DND-41 (cell line): ENCODE data around the gene RNASE13.

Experiments
- ATAC-seq: fragments of 200-7000 bp; cut with Tn5 transposase; 3 replicates; pipeline ENCODE4 v1.9.1; 2021; ENCODE audit warnings: low read depth; ENCODE audit not compliant: insufficient read depth
- DNase-seq: peaks from one replicate; pipeline ENCODE4 v3.0.0-alpha.2; 2020
- H2AFZ ChIP-seq: 2 replicates; pipeline ENCODE4 v1.6.0; 2012; ENCODE audit warnings: low read depth, low read length
- H3K27ac ChIP-seq: 2 replicates; pipeline ENCODE4 v1.5.1; 2012; ENCODE audit warnings: low read length, inconsistent platforms
- H3K27me3 ChIP-seq: fragments of 200-600 bp; sonication (generic); 2 replicates; pipeline ENCODE4 v1.6.0; 2012; ENCODE audit warnings: low read length, mild to moderate bottlenecking, inconsistent platforms; ENCODE audit not compliant: insufficient read depth, poor library complexity
- H3K36me3 ChIP-seq: 2 replicates; pipeline ENCODE4 v1.5.1; 2012; ENCODE audit warnings: low read length, inconsistent platforms; ENCODE audit not compliant: insufficient read depth
- H3K4me1 ChIP-seq: 2 replicates; pipeline ENCODE4 v1.5.1; 2012; ENCODE audit warnings: mild to moderate bottlenecking, low read length; ENCODE audit not compliant: insufficient read depth
- H3K4me2 ChIP-seq: 2 replicates; pipeline ENCODE4 v1.6.0; 2012; ENCODE audit warnings: mild to moderate bottlenecking, moderate library complexity, low read length, inconsistent platforms; ENCODE audit not compliant: insufficient read depth
- H3K4me3 ChIP-seq, 2 experiments: fragments of 200-600 bp in 1 of 2; shearing (Covaris generic) in 1 of 2; 2 replicates each; pipeline ENCODE4 v1.5.1; 2012 to 2016; ENCODE audit warnings: inconsistent platforms in 2 of 2, low read length in 2 of 2, mild to moderate bottlenecking in 2 of 2, low read depth in 1 of 2, moderate library complexity in 1 of 2
- H3K79me2 ChIP-seq: 2 replicates; pipeline ENCODE4 v1.6.0; 2012; ENCODE audit warnings: low read length, inconsistent platforms; ENCODE audit not compliant: insufficient read depth
- H3K9ac ChIP-seq: 2 replicates; pipeline ENCODE4 v1.6.0; 2012; ENCODE audit warnings: low read depth, mild to moderate bottlenecking, inconsistent platforms, low read length, moderate library complexity
- H3K9me3 ChIP-seq: 2 replicates; pipeline ENCODE4 v1.5.1; 2012; ENCODE audit warnings: low read length, moderate library complexity, mild to moderate bottlenecking, inconsistent platforms; ENCODE audit not compliant: insufficient read depth, severe bottlenecking
- H4K20me1 ChIP-seq: 2 replicates; pipeline ENCODE4 v1.6.0; 2012; ENCODE audit warnings: low read length; ENCODE audit not compliant: insufficient read depth
- EZH2 ChIP-seq: IDR thresholded peaks from 3 replicates; pipeline ENCODE4 v1.6.1; 2012; ENCODE audit warnings: borderline replicate concordance, low read depth, mild to moderate bottlenecking, moderate library complexity, low read length, inconsistent platforms; ENCODE audit not compliant: severe bottlenecking
- TF ChIP-seq, protein P1 (sequence below): IDR thresholded peaks from 2 replicates; pipeline ENCODE4 v1.5.1; 2012; ENCODE audit warnings: borderline replicate concordance, low read length, moderate library complexity, mild to moderate bottlenecking; ENCODE audit not compliant: poor library complexity, severe bottlenecking; ENCODE audit errors: extremely low read depth

RNASE13 gene

DNA sequence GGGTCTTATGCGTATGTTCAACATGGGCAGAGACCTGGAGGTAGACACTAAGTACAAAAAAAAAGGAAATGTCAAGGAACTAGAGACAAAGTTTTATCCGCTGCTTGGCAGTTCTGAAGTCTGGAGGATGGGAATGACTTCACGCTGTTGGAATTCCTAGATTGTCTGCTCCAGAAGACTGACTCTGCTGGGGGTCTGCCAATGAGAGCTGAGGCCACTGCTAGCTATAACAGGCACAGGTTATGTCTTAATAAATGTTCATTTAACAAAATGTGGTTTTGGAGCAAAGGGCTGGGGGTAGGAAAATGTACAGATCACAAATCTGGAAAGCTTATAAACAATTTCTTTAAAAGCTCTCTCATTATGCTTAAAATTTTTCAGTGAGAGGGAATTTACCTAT is 28.9 kb upstream of the RNASE13 start:
- Histone ChIP-seq H3K4me2 (no peak overlapping the region), H3K27ac (no peak overlapping the region), H3K79me2 (no peaks in the 10 kb centered on the region), H3K36me3 (no peaks in the 10 kb centered on the region), H3K27me3 (peaks cover 32% of the 10 kb centered on the region), H3K9me3 (no peaks in the 10 kb centered on the region), H4K20me1 (no peaks in the 10 kb centered on the region), H3K4me3 (no peak overlapping the region), H3K4me1 (no peaks in the 10 kb centered on the region), H2AFZ (no peak overlapping the region), H3K9ac (no peak overlapping the region)
- no peak for TF ChIP-seq EZH2
- TF ChIP-seq, protein P1, sequence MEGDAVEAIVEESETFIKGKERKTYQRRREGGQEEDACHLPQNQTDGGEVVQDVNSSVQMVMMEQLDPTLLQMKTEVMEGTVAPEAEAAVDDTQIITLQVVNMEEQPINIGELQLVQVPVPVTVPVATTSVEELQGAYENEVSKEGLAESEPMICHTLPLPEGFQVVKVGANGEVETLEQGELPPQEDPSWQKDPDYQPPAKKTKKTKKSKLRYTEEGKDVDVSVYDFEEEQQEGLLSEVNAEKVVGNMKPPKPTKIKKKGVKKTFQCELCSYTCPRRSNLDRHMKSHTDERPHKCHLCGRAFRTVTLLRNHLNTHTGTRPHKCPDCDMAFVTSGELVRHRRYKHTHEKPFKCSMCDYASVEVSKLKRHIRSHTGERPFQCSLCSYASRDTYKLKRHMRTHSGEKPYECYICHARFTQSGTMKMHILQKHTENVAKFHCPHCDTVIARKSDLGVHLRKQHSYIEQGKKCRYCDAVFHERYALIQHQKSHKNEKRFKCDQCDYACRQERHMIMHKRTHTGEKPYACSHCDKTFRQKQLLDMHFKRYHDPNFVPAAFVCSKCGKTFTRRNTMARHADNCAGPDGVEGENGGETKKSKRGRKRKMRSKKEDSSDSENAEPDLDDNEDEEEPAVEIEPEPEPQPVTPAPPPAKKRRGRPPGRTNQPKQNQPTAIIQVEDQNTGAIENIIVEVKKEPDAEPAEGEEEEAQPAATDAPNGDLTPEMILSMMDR, result no peak
- ATAC-seq, result no peak
- DNase-seq, result no peak

DNA sequence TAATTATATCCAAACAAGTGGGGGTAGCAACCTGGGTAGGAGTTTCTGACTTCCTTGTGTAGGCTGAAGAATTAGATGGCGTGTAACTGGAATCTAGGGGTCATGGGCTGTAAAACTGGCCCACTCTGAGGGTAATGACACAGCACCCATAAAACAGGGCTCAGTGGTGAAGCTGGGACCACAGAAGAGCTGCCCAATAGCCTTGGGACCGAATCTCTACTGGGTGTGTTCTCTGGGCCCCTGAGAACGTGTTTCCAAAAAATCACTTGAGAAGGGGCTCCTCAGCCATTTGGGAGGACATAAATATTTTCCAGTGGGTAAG is 26.7 kb upstream of the RNASE13 start:
- TF ChIP-seq, protein P1, result no peak
- no peaks in the 10 kb centered on the region for H4K20me1 ChIP-seq
- H3K9me3 ChIP-seq, result no peaks in the 10 kb centered on the region
- H3K27ac ChIP-seq, result no peak overlapping the region
- H3K4me1 ChIP-seq, result no peaks in the 10 kb centered on the region
- no peak overlapping the region for H3K4me2 ChIP-seq
- DNase-seq (no peak), ATAC-seq (no peak)
- H3K36me3 ChIP-seq, result no peaks in the 10 kb centered on the region
- peaks cover 24% of the 10 kb centered on the region for H3K27me3 ChIP-seq
- no peak overlapping the region for H2AFZ ChIP-seq
- no peak overlapping the region for H3K4me3 ChIP-seq
- no peaks in the 10 kb centered on the region for H3K79me2 ChIP-seq
- no peak overlapping the region for H3K9ac ChIP-seq

DNA sequence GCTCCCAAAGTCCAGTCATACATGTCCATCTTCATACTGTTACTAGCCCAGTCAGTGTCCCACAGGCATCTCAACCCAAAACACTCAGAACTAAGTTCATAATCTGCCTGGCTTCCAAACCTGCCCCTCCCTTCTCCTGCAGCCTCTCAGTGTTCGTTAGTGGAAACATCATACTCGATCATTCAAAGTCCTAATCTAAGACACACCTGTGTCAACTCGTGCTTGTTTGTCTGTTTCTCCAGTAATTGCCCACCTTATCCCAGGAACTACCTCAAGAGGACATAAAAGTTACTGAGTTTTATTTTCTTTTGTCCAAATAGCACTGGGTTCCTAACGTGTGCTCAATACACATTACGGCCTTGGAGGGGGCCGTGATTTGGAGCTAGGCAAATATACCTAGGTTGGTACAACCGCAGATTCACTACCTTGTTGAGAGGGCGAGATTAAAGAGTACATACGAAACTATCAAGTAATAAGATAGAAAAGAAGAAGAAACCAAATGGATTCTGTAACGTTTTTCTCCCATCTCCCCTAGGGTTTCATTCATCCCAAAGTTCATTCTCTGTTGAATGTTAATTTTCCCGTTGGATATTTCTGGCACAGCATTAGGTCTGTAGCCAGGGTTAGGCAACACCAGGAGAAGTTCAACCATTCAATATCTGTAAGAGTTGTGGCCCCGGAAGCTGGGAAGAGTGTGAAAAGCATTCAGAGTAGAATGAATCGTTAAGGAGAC is 26.2 kb upstream of the RNASE13 start:
- ATAC-seq, result no peak
- TF ChIP-seq EZH2, result no peak
- TF ChIP-seq, protein P1, result no peak

More for the DNA sequence above, 26.2 kb upstream of the RNASE13 start:
- DNase-seq, result no peak
- no peaks in the 10 kb centered on the region for H3K36me3 ChIP-seq
- H3K4me1 ChIP-seq, result no peaks in the 10 kb centered on the region
- peaks cover 24% of the 10 kb centered on the region for H3K27me3 ChIP-seq
- H3K79me2 ChIP-seq, result no peaks in the 10 kb centered on the region
- no peaks in the 10 kb centered on the region for H3K9me3 ChIP-seq
- H3K27ac ChIP-seq, result no peak overlapping the region
- no peak overlapping the region for H3K4me2 ChIP-seq
- no peaks in the 10 kb centered on the region for H4K20me1 ChIP-seq
- no peak overlapping the region for H3K4me3 ChIP-seq
- H2AFZ ChIP-seq, result no peak overlapping the region
- no peak overlapping the region for H3K9ac ChIP-seq
